HG03439 (cell line): Measurements from ENCODE around the gene RNF167.

Experiments used
- ATAC-seq: cut with Tn5 transposase; IDR thresholded peaks from one replicate; pipeline ENCODE4 v1.9.1; 2021; ENCODE audit warnings: mild to moderate bottlenecking, moderate library complexity; ENCODE audit not compliant: unreplicated experiment

The RNF167 gene

GRCh38 chr17:4950746-4951204 lies 10.7 kb downstream of the RNF167 start, which contains the start of gene ENO3:
ENO3 (plus strand) TSS chr17:4951119; CDS start chr17:4951830, 711 bp downstream.
- no peak for ATAC-seq

- no peak for ATAC-seq
Observed at GRCh38 chr17:4951486-4951885, 11.4 kb downstream of the RNF167 start.

- no peak for ATAC-seq
Observed at GRCh38 chr17:4953451-4953961, 13.4 kb downstream of the RNF167 start.

- no peak for ATAC-seq
Observed at GRCh38 chr17:4955091-4955490, 15.0 kb downstream of the RNF167 start.

GRCh38 chr17:4956493-4957061 lies 16.5 kb downstream of the RNF167 start:
- no peak for ATAC-seq

GRCh38 chr17:4958102-4958501 lies 18.0 kb downstream of the RNF167 start:
- no peak for ATAC-seq

- no peak for ATAC-seq
Observed at GRCh38 chr17:4959261-4959965, 19.3 kb downstream of the RNF167 start.

- no peak for ATAC-seq
Observed at GRCh38 chr17:4960279-4960922, 20.3 kb downstream of the RNF167 start.

GRCh38 chr17:4965311-4965986 lies 25.4 kb downstream of the RNF167 start:
- ATAC-seq, result no peak

- peak; percentile 82 for ATAC-seq
Observed at GRCh38 chr17:4966844-4967538, 26.9 kb downstream of the RNF167 start.

GRCh38 chr17:4967539-4968485 lies 27.7 kb downstream of the RNF167 start, which contains the start of gene SPAG7:
SPAG7 (minus strand) TSS chr17:4967817; CDS start chr17:4967804, 13 bp downstream.
- ATAC-seq, result peak; percentile 68

GRCh38 chr17:4968486-4969046 lies 28.5 kb downstream of the RNF167 start:
- ATAC-seq, result no peak

- ATAC-seq, result no peak
Observed at GRCh38 chr17:4969047-4969550, 29.0 kb downstream of the RNF167 start.

- no peak for ATAC-seq
Observed at GRCh38 chr17:4969551-4970173, 29.6 kb downstream of the RNF167 start.

GRCh38 chr17:4970273-4970672 lies 30.2 kb downstream of the RNF167 start:
- ATAC-seq, result no peak

GRCh38 chr17:4971826-4972225 lies 31.8 kb downstream of the RNF167 start:
- ATAC-seq, result no peak

GRCh38 chr17:4972322-4972721 lies 32.3 kb downstream of the RNF167 start:
- no peak for ATAC-seq

GRCh38 chr17:4972752-4973151 lies 32.7 kb downstream of the RNF167 start:
- ATAC-seq, result no peak
